GM12878 (cell line): ENCODE data around the gene CLIC3. TPM values are rescaled to one million over a fixed set of nuclear protein-coding genes. Genes with fewer than 3 reads are reported as not detected.

Experiments
- ATAC-seq: fragments of 200-7000 bp; cut with Tn5 transposase; 3 replicates; pipeline ENCODE4 v1.9.1; 2020; ENCODE audit warnings: mild to moderate bottlenecking, moderate library complexity
- BruUV-seq: library from RNA; stranded (reverse); fragments of 400-500 nt; replicated peaks from 2 replicates; lab custom pipeline; 2021; lab: Mats Ljungman, UMichigan
- CTCF ChIA-PET: fragments of 300-600 bp; sonication (Branson Sonifier 250); formaldehyde crosslinking; extraction: SDS; loops from one replicate; lab custom pipeline; 2021; ENCODE audit warnings: inconsistent platforms; lab: Yijun Ruan, JAX
- POLR2A ChIA-PET: fragments of 350-600 bp; formaldehyde crosslinking; extraction: SDS; loops from one replicate; lab custom pipeline; 2021; ENCODE audit warnings: inconsistent platforms; lab: Charles Lee
- RAD21 ChIA-PET: fragments of 300-600 bp; sonication (Branson Sonifier 250); formaldehyde crosslinking; loops from one replicate; lab custom pipeline; 2023; ENCODE audit warnings: antibody characterized with exemption; ENCODE audit not compliant: unreplicated experiment; lab: Charles Lee
- SMC1A ChIA-PET: fragments of 300-600 bp; sonication (Branson Sonifier 250); formaldehyde crosslinking; loops from one replicate; lab custom pipeline; 2023; ENCODE audit not compliant: unreplicated experiment, uncharacterized antibody; lab: Charles Lee
- DNase-seq: peaks from one replicate; pipeline ENCODE4 v3.0.0-alpha.2; 2011; ENCODE audit warnings: low read depth, low spot score
- FAIRE-seq: peaks from 3 replicates; lab custom pipeline; 2011; peaks lifted over from hg19 to GRCh38; lab: Jason Lieb, UNC
- H2AFZ ChIP-seq: 2 replicates; pipeline ENCODE4 v1.6.0; 2011; ENCODE audit warnings: low read depth, low read length, control low read depth; ENCODE audit not compliant: control insufficient read depth
- H3K27ac ChIP-seq: 2 replicates; pipeline ENCODE4 v1.5.1; 2011; ENCODE audit warnings: control low read depth; ENCODE audit not compliant: control insufficient read depth, insufficient read depth
- H3K27me3 ChIP-seq, 2 experiments: replicated peaks in 1 of 2; 2 replicates each; pipeline versions ENCODE4 v1.6.0 to v1.6.1; 2011; ENCODE audit warnings: low read length in 1 of 2; ENCODE audit not compliant: control insufficient read depth in 2 of 2, insufficient read depth in 2 of 2
- H3K36me3 ChIP-seq, 2 experiments: 2 replicates each; pipeline ENCODE4 v1.5.1; 2011; ENCODE audit warnings: low read length in 1 of 2; ENCODE audit not compliant: control insufficient read depth in 2 of 2, insufficient read depth in 2 of 2
- H3K4me1 ChIP-seq: 2 replicates; pipeline ENCODE4 v1.6.1; 2011; ENCODE audit warnings: mild to moderate bottlenecking, low read length, moderate library complexity, mixed read lengths; ENCODE audit not compliant: control insufficient read depth, insufficient read depth
- H3K4me2 ChIP-seq: 2 replicates; pipeline ENCODE4 v1.6.0; 2011; ENCODE audit warnings: control low read depth; ENCODE audit not compliant: control insufficient read depth, insufficient read depth
- H3K4me3 ChIP-seq: fragments of 200-600 bp; sonication (generic); 2 replicates; pipeline ENCODE4 v1.5.1; 2016
- H3K79me2 ChIP-seq: 2 replicates; pipeline ENCODE4 v1.6.0; 2011; ENCODE audit warnings: low read length; ENCODE audit not compliant: control insufficient read depth, insufficient read depth
- H3K9ac ChIP-seq: 2 replicates; pipeline ENCODE4 v1.8.0; 2011; ENCODE audit warnings: low read length, control low read depth, mixed read lengths; ENCODE audit not compliant: control insufficient read depth, insufficient read depth
- H3K9me3 ChIP-seq: replicated peaks from 3 replicates; pipeline ENCODE4 v1.5.1; 2011; ENCODE audit warnings: mild to moderate bottlenecking, low read length; ENCODE audit not compliant: control insufficient read depth, insufficient read depth
- H4K20me1 ChIP-seq: 2 replicates; pipeline ENCODE4 v1.6.0; 2011; ENCODE audit not compliant: control insufficient read depth, insufficient read depth
- KAT2A ChIP-seq: conservative IDR thresholded peaks from 2 replicates; pipeline ENCODE4 v1.6.1; 2011; ENCODE audit warnings: low read depth, low read length; ENCODE audit not compliant: control insufficient read depth
- MLLT1 ChIP-seq: fragments of 450-650 bp; IDR thresholded peaks from 2 replicates; pipeline ENCODE4 v1.6.1; 2016; ENCODE audit warnings: mild to moderate bottlenecking
- RFX5 ChIP-seq: IDR thresholded peaks from 2 replicates; pipeline ENCODE4 v1.6.1; 2011; ENCODE audit warnings: low read depth, low read length, improper control_type of control experiment
- WRNIP1 ChIP-seq: IDR thresholded peaks from 2 replicates; pipeline ENCODE4 v1.6.1; 2011; ENCODE audit warnings: low read depth, low read length, improper control_type of control experiment, borderline replicate concordance
- YY1 ChIP-seq: IDR thresholded peaks from 2 replicates; pipeline ENCODE4 v1.6.1; 2011; ENCODE audit warnings: low read depth, mild to moderate bottlenecking, low read length
- ZNF687 ChIP-seq: fragments of 450-650 bp; IDR thresholded peaks from 2 replicates; pipeline ENCODE4 v1.6.1; 2017; ENCODE audit warnings: mild to moderate bottlenecking, moderate library complexity
- WGBS: methylation state at CpG from one replicate; pipeline ENCODE4 v1.1.6; 2016; ENCODE audit warnings: low lambda C conversion rate; ENCODE audit not compliant: insufficient replicate concordance, insufficient coverage; ENCODE audit errors: missing lambda C conversion rate; 5-methylcytosine and 5-hydroxymethylcytosine counted together
- in situ Hi-C: fragments of 300-500 bp; cut with MboI; formaldehyde crosslinking; loops from 9 replicates; pipeline ENCODE4 v1.14.3; 2018; ENCODE audit warnings: mixed read lengths
- intact Hi-C: fragments of 100-400 bp; cut with micrococcal nuclease; formaldehyde crosslinking; loops from one replicate; pipeline ENCODE4 v1.14.2; 2022; ENCODE audit not compliant: unreplicated experiment
- polyA plus RNA-seq, 11 experiments: library from polyadenylated mRNA; depleted of rRNA in 4 of 11; unstranded in 6 of 11; stranded (reverse) in 5 of 11; fragments of >200 nt; fragmentation: Nextera tagmentation in 4 of 11; fragmentation: Illumina TruSeq in 1 of 11; extraction: Ambion mirVana in 4 of 11; extraction: Trizol in 1 of 11; gene quantifications; 1 replicate in 1 of 11; 2 replicates in 10 of 11; pipeline versions ENCODE4 v1.2.1 to v1.2.3, GENCODE V29; 2011 to 2016; ENCODE audit warnings: inconsistent platforms in 2 of 11, missing spikeins in 2 of 11, low read depth in 1 of 11
- total RNA-seq, 4 experiments: library from RNA; depleted of rRNA in 3 of 4; stranded (reverse); fragments of >200 nt in 3 of 4; fragmentation: Illumina TruSeq in 1 of 4; extraction: Trizol in 1 of 4; gene quantifications; 2 replicates each; pipeline versions ENCODE4 v1.2.1 to v1.2.3, GENCODE V29; 2013 to 2021
- TF ChIP-seq, protein P1 (sequence below): fragments of 450-650 bp; formaldehyde crosslinking; IDR thresholded peaks from 2 replicates; pipeline ENCODE4 v1.4.0; 2020; ENCODE audit warnings: mild to moderate bottlenecking, moderate library complexity
- TF ChIP-seq, protein P2 (sequence below): IDR thresholded peaks from 2 replicates; pipeline ENCODE4 v1.6.1; 2011; ENCODE audit warnings: low read depth, low read length, improper control_type of control experiment, borderline replicate concordance
- TF ChIP-seq, protein P3 (sequence below): IDR thresholded peaks from 2 replicates; pipeline ENCODE4 v1.6.1; 2012; ENCODE audit warnings: low read length, inconsistent platforms

Gene CLIC3
- total and polyA plus RNA-seq, 10 of the 15 experiments (the other 5 are each of a cell fraction or from before 2014, with no cell fraction given) = 0.31 TPM; not detected in 9

- peaks cover 7% of the 10 kb centered on the region for H3K4me1 ChIP-seq
- H3K9me3 ChIP-seq = no peaks in the 10 kb centered on the region
Observed at GRCh38 chr9:136963751-136964150, 32.6 kb downstream of the CLIC3 start.

More at GRCh38 chr9:136963751-136964150, 32.6 kb downstream of the CLIC3 start:
- Histone ChIP-seq H3K4me3 (no peak overlapping the region), H3K79me2 (no peaks in the 10 kb centered on the region), H3K27ac (no peak overlapping the region), H2AFZ (no peak overlapping the region), H3K4me2 (no peak overlapping the region), H4K20me1 (no peaks in the 10 kb centered on the region; the same call in 1 of the 2 replicates), H3K9ac (no peak overlapping the region), H3K27me3 (no peaks in the 10 kb centered on the region), H3K36me3 (no peaks in the 10 kb centered on the region)
- intact Hi-C loops = no loop called here
- in situ Hi-C loops = no loop called here
- 63% methylated on average over 6 of the region's 12 CpGs for WGBS
- CTCF ChIA-PET = no interaction called here
- SMC1A ChIA-PET = no interaction called here
- RAD21 ChIA-PET = interaction anchor here (0.6 kb wide), 1 partner anchor 78 kb away, joined by 3 read pairs; no protein-coding TSS in a partner anchor
- ATAC-seq = no peak
- TF ChIP-seq, protein P1, sequence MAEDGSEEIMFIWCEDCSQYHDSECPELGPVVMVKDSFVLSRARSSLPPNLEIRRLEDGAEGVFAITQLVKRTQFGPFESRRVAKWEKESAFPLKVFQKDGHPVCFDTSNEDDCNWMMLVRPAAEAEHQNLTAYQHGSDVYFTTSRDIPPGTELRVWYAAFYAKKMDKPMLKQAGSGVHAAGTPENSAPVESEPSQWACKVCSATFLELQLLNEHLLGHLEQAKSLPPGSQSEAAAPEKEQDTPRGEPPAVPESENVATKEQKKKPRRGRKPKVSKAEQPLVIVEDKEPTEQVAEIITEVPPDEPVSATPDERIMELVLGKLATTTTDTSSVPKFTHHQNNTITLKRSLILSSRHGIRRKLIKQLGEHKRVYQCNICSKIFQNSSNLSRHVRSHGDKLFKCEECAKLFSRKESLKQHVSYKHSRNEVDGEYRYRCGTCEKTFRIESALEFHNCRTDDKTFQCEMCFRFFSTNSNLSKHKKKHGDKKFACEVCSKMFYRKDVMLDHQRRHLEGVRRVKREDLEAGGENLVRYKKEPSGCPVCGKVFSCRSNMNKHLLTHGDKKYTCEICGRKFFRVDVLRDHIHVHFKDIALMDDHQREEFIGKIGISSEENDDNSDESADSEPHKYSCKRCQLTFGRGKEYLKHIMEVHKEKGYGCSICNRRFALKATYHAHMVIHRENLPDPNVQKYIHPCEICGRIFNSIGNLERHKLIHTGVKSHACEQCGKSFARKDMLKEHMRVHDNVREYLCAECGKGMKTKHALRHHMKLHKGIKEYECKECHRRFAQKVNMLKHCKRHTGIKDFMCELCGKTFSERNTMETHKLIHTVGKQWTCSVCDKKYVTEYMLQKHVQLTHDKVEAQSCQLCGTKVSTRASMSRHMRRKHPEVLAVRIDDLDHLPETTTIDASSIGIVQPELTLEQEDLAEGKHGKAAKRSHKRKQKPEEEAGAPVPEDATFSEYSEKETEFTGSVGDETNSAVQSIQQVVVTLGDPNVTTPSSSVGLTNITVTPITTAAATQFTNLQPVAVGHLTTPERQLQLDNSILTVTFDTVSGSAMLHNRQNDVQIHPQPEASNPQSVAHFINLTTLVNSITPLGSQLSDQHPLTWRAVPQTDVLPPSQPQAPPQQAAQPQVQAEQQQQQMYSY (CRISPR knock-in tag) = no peak
- TF ChIP-seq RFX5 (no peak), YY1 (no peak), WRNIP1 (no peak), ZNF687 (no peak), KAT2A (no peak), MLLT1 (no peak)
- TF ChIP-seq, protein P2, sequence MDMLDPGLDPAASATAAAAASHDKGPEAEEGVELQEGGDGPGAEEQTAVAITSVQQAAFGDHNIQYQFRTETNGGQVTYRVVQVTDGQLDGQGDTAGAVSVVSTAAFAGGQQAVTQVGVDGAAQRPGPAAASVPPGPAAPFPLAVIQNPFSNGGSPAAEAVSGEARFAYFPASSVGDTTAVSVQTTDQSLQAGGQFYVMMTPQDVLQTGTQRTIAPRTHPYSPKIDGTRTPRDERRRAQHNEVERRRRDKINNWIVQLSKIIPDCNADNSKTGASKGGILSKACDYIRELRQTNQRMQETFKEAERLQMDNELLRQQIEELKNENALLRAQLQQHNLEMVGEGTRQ = no peak
- TF ChIP-seq, protein P3, sequence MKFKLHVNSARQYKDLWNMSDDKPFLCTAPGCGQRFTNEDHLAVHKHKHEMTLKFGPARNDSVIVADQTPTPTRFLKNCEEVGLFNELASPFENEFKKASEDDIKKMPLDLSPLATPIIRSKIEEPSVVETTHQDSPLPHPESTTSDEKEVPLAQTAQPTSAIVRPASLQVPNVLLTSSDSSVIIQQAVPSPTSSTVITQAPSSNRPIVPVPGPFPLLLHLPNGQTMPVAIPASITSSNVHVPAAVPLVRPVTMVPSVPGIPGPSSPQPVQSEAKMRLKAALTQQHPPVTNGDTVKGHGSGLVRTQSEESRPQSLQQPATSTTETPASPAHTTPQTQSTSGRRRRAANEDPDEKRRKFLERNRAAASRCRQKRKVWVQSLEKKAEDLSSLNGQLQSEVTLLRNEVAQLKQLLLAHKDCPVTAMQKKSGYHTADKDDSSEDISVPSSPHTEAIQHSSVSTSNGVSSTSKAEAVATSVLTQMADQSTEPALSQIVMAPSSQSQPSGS = no peak
- DNase-seq = no peak
- no peak for FAIRE-seq
- POLR2A ChIA-PET = no interaction called here
- BruUV-seq = no TSS peak
